LNCAP (cell line): ENCODE measurements around the gene PATJ.

Experiments used
- CTCF ChIP-seq: fragments of 450-650 bp; IDR thresholded peaks from 2 replicates; pipeline ENCODE4 v1.5.1; 2017; ENCODE audit warnings: mild to moderate bottlenecking

The PATJ gene

GRCh38 chr1:61790837-61791236, 48.6 kb downstream of the PATJ start:
- no peak for TF ChIP-seq CTCF

DNA sequence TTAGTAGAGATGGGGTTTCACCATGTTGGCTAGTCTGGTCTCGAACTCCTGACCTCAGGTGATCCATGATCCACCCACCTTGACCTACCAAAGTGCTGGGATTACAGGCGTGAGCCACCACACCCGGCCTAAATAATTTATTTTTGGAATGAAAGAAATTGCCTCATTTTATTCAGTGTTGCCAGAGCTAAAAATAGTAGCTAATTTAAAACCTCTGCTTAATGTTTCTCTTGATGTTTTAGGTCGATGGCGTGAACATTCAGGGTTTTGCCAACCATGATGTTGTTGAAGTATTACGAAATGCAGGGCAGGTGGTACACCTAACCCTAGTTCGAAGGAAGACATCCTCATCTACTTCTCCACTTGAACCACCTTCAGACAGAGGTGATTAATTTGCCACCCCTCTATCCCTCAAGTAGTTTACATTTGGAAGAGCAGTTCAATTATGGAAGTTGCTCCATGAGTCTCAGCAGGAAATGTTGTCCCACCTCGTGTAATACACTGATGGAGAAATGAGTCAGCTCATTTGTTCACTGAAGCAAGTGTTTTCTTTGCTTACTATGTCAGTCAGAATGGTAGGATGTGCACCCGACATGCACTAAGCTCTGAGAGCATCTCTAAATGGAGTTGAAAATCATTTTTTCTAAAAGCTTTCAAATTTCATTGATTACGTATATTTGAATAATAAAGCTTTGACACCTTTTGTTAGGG, 54.9 kb downstream of the PATJ start:
- no peak for TF ChIP-seq CTCF

DNA sequence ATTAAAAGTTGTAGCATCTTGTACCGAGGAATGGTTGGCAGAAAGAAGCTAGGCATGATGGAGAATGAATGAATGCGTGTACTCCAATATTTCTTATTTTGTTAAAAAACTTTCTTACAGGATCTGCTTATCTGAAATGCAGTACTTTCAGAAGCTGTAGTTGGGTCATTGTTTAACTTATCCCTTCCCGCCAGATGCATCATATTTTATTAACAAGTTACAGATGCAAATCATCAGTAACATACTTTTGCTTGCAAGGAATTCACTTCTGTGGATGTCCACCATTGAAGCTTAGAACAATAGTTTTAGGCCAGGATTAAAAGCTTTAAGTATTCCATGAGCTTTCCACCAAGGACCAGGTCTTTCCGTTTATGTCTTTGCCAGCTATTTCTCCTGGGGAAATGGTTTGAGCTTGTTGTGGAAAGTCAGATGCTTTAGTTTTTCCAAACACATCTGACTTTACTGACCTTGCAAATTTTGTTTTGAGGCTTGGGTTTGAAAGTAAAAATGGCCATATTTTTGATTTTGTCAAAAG, 65.4 kb downstream of the PATJ start:
- no peak for TF ChIP-seq CTCF

GRCh38 chr1:61808321-61808720, 66.0 kb downstream of the PATJ start:
- no peak for TF ChIP-seq CTCF

GRCh38 chr1:61808968-61809367, 66.7 kb downstream of the PATJ start:
- no peak for TF ChIP-seq CTCF

- TF ChIP-seq CTCF: no peak
These were observed 70.6 kb downstream of the PATJ start for GRCh38 chr1:61812916-61813315.

- no peak for TF ChIP-seq CTCF
These were observed 73.9 kb downstream of the PATJ start for GRCh38 chr1:61816191-61816590.
